Kidney capillary endothelial cell (primary cell): ENCODE results near the gene UQCRHL.

ENCODE experiments used
- DNase-seq: peaks from one replicate; pipeline ENCODE4 v3.0.0-alpha.2; 2018; ENCODE audit warnings: low spot score

The UQCRHL gene

GRCh38 chr1:15757575-15758342 lies 49.7 kb downstream of the UQCRHL start:
- no peak for DNase-seq
